ENCODE results near the gene ELAVL3. TPM values are rescaled to one million over a fixed set of nuclear protein-coding genes. Genes with fewer than 3 reads are reported as not detected.

Gene ELAVL3
- 0.12 TPM in 1 of 2 replicates, not detected in the other for total RNA-seq

GRCh38 chr19:11480715-11481533 lies at the start of gene ELAVL3:
TSS of gene ELAVL3 (minus strand) at chr19:11481046. CDS start at chr19:11480608, 438 bp downstream.

GRCh38 chr19:11528551-11529341 lies 47.9 kb upstream of the ELAVL3 start, which contains the start of gene ECSIT:
TSS of gene ECSIT (minus strand) at chr19:11529134. CDS start at chr19:11519170, 9,964 bp downstream.

GRCh38 chr19:11505504-11506100 lies 24.8 kb upstream of the ELAVL3 start, which contains the start of gene ZNF653:
TSS of gene ZNF653 (minus strand) at chr19:11505839. CDS start at chr19:11505786, 53 bp downstream.

GRCh38 chr19:11435057-11435832 lies 45.6 kb downstream of the ELAVL3 start, which contains the start of the genes ODAD3 and PRKCSH:
TSS of gene ODAD3 (minus strand) at chr19:11435121. CDS start at chr19:11435016, 105 bp downstream.
TSS of gene PRKCSH (plus strand) at chr19:11435635. CDS start at chr19:11436118, 483 bp downstream.

GRCh38 chr19:11418549-11419506 lies 62.0 kb downstream of the ELAVL3 start, which contains the start of gene RGL3:
TSS of gene RGL3 (minus strand) at chr19:11419314. CDS start at chr19:11419278, 36 bp downstream.

Other genes starting within 250 kb of the ELAVL3 start
- not detected in 2 replicates for gene ANGPTL8, start 241.4 kb downstream of the ELAVL3 start, total RNA-seq
- 17.0 and 18.4 TPM in 2 replicates for gene DOCK6, start 218.5 kb downstream of the ELAVL3 start, total RNA-seq
- not detected in 2 replicates for gene TSPAN16, start 184.9 kb downstream of the ELAVL3 start, total RNA-seq
- 5.5 and 6.4 TPM in 2 replicates for gene RAB3D, start 141.4 kb downstream of the ELAVL3 start, total RNA-seq
- gene TMEM205, start 134.8 kb downstream of the ELAVL3 start, total RNA-seq, result 64.9 and 71.7 TPM in 2 replicates
- 3.9 and 10.4 TPM in 2 replicates for gene CCDC159, start 134.5 kb downstream of the ELAVL3 start, total RNA-seq
- gene PLPPR2, start 125.6 kb downstream of the ELAVL3 start, total RNA-seq, result 7.9 and 11.4 TPM in 2 replicates
- 0.33 and 0.62 TPM in 2 replicates for gene SWSAP1, start 106.4 kb downstream of the ELAVL3 start, total RNA-seq
- gene EPOR, start 96.7 kb downstream of the ELAVL3 start, total RNA-seq, result 6.7 and 8.1 TPM in 2 replicates
- gene RGL3, start 61.7 kb downstream of the ELAVL3 start, total RNA-seq, result 0.50 and 1.00 TPM in 2 replicates
- gene ODAD3, start 45.9 kb downstream of the ELAVL3 start, total RNA-seq, result 0.22 and 0.37 TPM in 2 replicates
- gene PRKCSH, start 45.4 kb downstream of the ELAVL3 start, total RNA-seq, result 118 and 167 TPM in 2 replicates
- gene ZNF653, start 24.8 kb upstream of the ELAVL3 start, total RNA-seq, result 8.2 and 10.6 TPM in 2 replicates
- gene ECSIT, start 48.1 kb upstream of the ELAVL3 start, total RNA-seq, result 42.2 and 47.6 TPM in 2 replicates
- gene CNN1, start 57.8 kb upstream of the ELAVL3 start, total RNA-seq, result 20.4 and 37.0 TPM in 2 replicates
- 26.0 and 31.2 TPM in 2 replicates for gene ELOF1, start 78.2 kb upstream of the ELAVL3 start, total RNA-seq
- 2.7 and 9.9 TPM in 2 replicates for gene ACP5, start 96.6 kb upstream of the ELAVL3 start, total RNA-seq
- 22.6 and 24.9 TPM in 2 replicates for gene ZNF627, start 116.4 kb upstream of the ELAVL3 start, total RNA-seq

All from uterine smooth muscle cell (primary cell).